WTC11 (cell line): ENCODE data around the gene CNOT6L. TPM values are rescaled to one million over a fixed set of nuclear protein-coding genes. Genes with fewer than 3 reads are reported as not detected.

Experiments
- ATAC-seq: fragments of 200-7000 bp; cut with Tn5 transposase; 2 replicates; pipeline ENCODE4 v1.10.0; 2021; ENCODE audit warnings: mild to moderate bottlenecking, moderate library complexity
- CTCF ChIA-PET: fragments of 300-600 bp; sonication (Branson Sonifier 250); formaldehyde crosslinking; loops from one replicate; lab custom pipeline; 2021; ENCODE audit warnings: antibody characterized with exemption; lab: Charles Lee
- POLR2A ChIA-PET: fragments of 350-600 bp; sonication (Branson Sonifier 250); formaldehyde crosslinking; loops from one replicate; lab custom pipeline; 2021; ENCODE audit warnings: antibody characterized with exemption; lab: Charles Lee
- DNase-seq: peaks from one replicate; pipeline ENCODE4 v3.0.0; 2021; ENCODE audit warnings: low spot score
- H3K27ac Mint-ChIP-seq: 2 replicates; pipeline ENCODE4 v1.8.0; 2021; ENCODE audit warnings: mixed read lengths
- H3K27me3 Mint-ChIP-seq: 2 replicates; pipeline ENCODE4 v1.8.0; 2021; ENCODE audit warnings: low read depth, mild to moderate bottlenecking, moderate library complexity, mixed read lengths
- H3K36me3 Mint-ChIP-seq: 2 replicates; pipeline ENCODE4 v1.8.0; 2021; ENCODE audit warnings: mixed read lengths
- H3K4me1 Mint-ChIP-seq: 2 replicates; pipeline ENCODE4 v1.8.0; 2022; ENCODE audit warnings: mixed read lengths
- H3K4me3 Mint-ChIP-seq: 2 replicates; pipeline ENCODE4 v1.8.0; 2021; ENCODE audit warnings: mild to moderate bottlenecking, moderate library complexity, mixed read lengths
- H3K9me3 Mint-ChIP-seq: 2 replicates; pipeline ENCODE4 v1.8.0; 2021; ENCODE audit warnings: mixed read lengths
- CREB1 ChIP-seq: sonication (generic); formaldehyde crosslinking; IDR thresholded peaks from 2 replicates; pipeline ENCODE4 v1.8.0; 2023; ENCODE audit warnings: mild to moderate bottlenecking, missing genetic modification reagents
- CREM ChIP-seq: sonication (generic); formaldehyde crosslinking; IDR thresholded peaks from 2 replicates; pipeline ENCODE4 v1.8.1; 2022; ENCODE audit warnings: mild to moderate bottlenecking, missing genetic modification reagents, moderate library complexity
- ESRRA ChIP-seq: sonication (generic); formaldehyde crosslinking; IDR thresholded peaks from 2 replicates; pipeline ENCODE4 v1.8.1; 2022; ENCODE audit warnings: mild to moderate bottlenecking, missing genetic modification reagents, borderline replicate concordance
- FOXJ3 ChIP-seq: sonication (generic); formaldehyde crosslinking; IDR thresholded peaks from 2 replicates; pipeline ENCODE4 v1.9.0; 2021; ENCODE audit warnings: missing genetic modification reagents, mild to moderate bottlenecking, borderline replicate concordance
- GABPB1 ChIP-seq: sonication (generic); formaldehyde crosslinking; IDR thresholded peaks from 2 replicates; pipeline ENCODE4 v1.8.1; 2023; ENCODE audit warnings: mild to moderate bottlenecking, missing genetic modification reagents
- JAZF1 ChIP-seq: fragments of 250-450 bp; sonication (Bioruptor Pico); IDR thresholded peaks from 2 replicates; pipeline ENCODE4 v1.9.0; 2021; ENCODE audit warnings: moderate library complexity, mild to moderate bottlenecking, inconsistent platforms
- JUN ChIP-seq: sonication (generic); formaldehyde crosslinking; IDR thresholded peaks from 2 replicates; pipeline ENCODE4 v1.8.0; 2023; ENCODE audit warnings: mild to moderate bottlenecking, missing genetic modification reagents
- KAT7 ChIP-seq: sonication (generic); formaldehyde crosslinking; IDR thresholded peaks from 2 replicates; pipeline ENCODE4 v1.8.1; 2023; ENCODE audit warnings: missing genetic modification reagents, mild to moderate bottlenecking, borderline replicate concordance
- MXD4 ChIP-seq: fragments of 250-450 bp; sonication (Bioruptor Pico); IDR thresholded peaks from 2 replicates; pipeline ENCODE4 v1.8.0; 2021; ENCODE audit warnings: mild to moderate bottlenecking, moderate library complexity, borderline replicate concordance
- MYBL2 ChIP-seq: sonication (generic); formaldehyde crosslinking; IDR thresholded peaks from 2 replicates; pipeline ENCODE4 v1.8.1; 2023; ENCODE audit warnings: mild to moderate bottlenecking, moderate library complexity, missing genetic modification reagents
- NFATC4 ChIP-seq: fragments of 250-450 bp; sonication (Bioruptor Pico); IDR thresholded peaks from 2 replicates; pipeline ENCODE4 v1.9.0; 2021; ENCODE audit warnings: mild to moderate bottlenecking
- PRRX2 ChIP-seq: fragments of 250-450 bp; sonication (Bioruptor Pico); IDR thresholded peaks from 2 replicates; pipeline ENCODE4 v1.8.0; 2021; ENCODE audit warnings: mild to moderate bottlenecking
- RORB ChIP-seq: fragments of 250-450 bp; sonication (Bioruptor Pico); IDR thresholded peaks from 2 replicates; pipeline ENCODE4 v1.9.0; 2021; ENCODE audit warnings: mild to moderate bottlenecking
- total RNA-seq: library from RNA; stranded (reverse); gene quantifications from 3 replicates; pipeline ENCODE4 v1.2.3, GENCODE V29; 2021
- TF ChIP-seq, protein P1 (sequence below): sonication (generic); formaldehyde crosslinking; IDR thresholded peaks from 2 replicates; pipeline ENCODE4 v1.8.1; 2023; ENCODE audit warnings: mild to moderate bottlenecking, missing genetic modification reagents
- TF ChIP-seq, protein P2 (sequence below): sonication (generic); formaldehyde crosslinking; IDR thresholded peaks from 2 replicates; pipeline ENCODE4 v1.8.1; 2022; ENCODE audit warnings: low read depth, mild to moderate bottlenecking, moderate library complexity, missing genetic modification reagents, borderline replicate concordance
- TF ChIP-seq, protein P3 (sequence below): sonication (generic); formaldehyde crosslinking; IDR thresholded peaks from 2 replicates; pipeline ENCODE4 v1.8.1; 2023; ENCODE audit warnings: mild to moderate bottlenecking, missing genetic modification reagents, moderate library complexity
- TF ChIP-seq, protein P4 (sequence below): fragments of 250-450 bp; sonication (Bioruptor Pico); IDR thresholded peaks from 2 replicates; pipeline ENCODE4 v2.1.2; 2022; ENCODE audit warnings: mild to moderate bottlenecking, moderate library complexity
- TF ChIP-seq, protein P5 (sequence below): sonication (generic); formaldehyde crosslinking; IDR thresholded peaks from 2 replicates; pipeline ENCODE4 v1.8.0; 2022; ENCODE audit warnings: mild to moderate bottlenecking, missing genetic modification reagents
- TF ChIP-seq, protein P6 (sequence below): fragments of 200-600 bp; IDR thresholded peaks from 2 replicates; pipeline ENCODE4 v1.8.0; 2022; ENCODE audit warnings: antibody characterized with exemption
- TF ChIP-seq, protein P7 (sequence below): fragments of 250-450 bp; sonication (Bioruptor Pico); IDR thresholded peaks from 2 replicates; pipeline ENCODE4 v1.9.0; 2021; ENCODE audit warnings: mild to moderate bottlenecking, borderline replicate concordance

Gene CNOT6L
- total RNA-seq, 1 experiment from 2014 or later, result 21.6 TPM

DNA sequence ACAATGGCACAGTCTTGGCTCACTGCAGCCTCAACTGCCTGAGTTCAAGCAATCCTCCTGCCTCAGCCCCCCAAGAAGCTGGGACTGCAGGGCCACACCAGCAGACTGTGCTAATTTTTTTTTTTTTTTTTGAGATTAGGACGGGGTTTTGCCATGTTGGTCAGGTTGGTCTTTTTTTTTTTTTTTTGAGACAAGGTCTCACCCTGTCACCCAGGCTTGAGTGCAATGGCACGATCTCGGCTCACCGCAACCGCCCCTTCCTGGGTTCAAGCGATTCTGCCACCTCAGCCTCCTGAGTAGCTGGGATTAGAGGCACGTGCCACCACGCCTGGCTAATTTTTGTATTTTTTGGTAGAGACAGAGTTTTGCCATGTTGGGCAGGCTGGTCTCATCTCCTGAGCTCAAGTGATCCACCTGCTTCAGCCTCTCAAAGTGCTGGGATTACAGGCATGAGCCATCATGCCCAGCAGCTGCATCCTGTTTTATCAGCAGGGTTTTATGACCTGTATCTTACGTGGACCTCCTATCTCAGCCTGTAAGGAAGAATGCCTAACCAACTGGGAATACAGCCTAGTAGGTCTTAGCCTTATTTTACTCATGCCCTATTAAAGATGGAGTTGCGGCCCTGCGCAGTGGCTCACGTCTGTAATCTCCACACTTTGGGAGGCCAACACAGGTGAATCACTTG, 30.3 kb upstream of the CNOT6L start (continued):
- TF ChIP-seq JUN (no peak), RORB (CRISPR knock-in tag) (no peak)

DNA sequence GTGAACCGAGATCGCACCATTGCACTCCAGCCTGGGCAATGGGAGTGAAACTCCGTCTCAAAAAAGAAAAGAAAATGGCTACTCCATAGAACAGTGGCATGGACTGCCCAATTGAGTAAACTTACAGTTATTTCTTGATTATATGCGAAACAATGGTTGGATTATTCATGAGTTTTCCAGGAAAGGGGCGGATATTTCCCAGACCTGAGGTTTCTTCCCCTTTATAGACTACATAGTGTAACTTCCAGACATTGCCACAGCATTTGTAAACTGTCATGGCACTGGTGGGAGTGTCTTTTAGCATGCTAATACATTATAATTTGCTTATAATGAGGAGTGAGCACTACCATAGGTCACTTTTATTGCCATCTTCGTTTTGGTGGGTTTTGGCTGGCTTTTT, 29.3 kb upstream of the CNOT6L start:
- no peaks in the 10 kb centered on the region for H3K36me3 Mint-ChIP-seq
- TF ChIP-seq KAT7 (CRISPR knock-in tag), result no peak
- TF ChIP-seq CREB1, result no peak
- TF ChIP-seq JUN, result no peak
- TF ChIP-seq PRRX2 (CRISPR knock-in tag), result no peak
- TF ChIP-seq, protein P1, sequence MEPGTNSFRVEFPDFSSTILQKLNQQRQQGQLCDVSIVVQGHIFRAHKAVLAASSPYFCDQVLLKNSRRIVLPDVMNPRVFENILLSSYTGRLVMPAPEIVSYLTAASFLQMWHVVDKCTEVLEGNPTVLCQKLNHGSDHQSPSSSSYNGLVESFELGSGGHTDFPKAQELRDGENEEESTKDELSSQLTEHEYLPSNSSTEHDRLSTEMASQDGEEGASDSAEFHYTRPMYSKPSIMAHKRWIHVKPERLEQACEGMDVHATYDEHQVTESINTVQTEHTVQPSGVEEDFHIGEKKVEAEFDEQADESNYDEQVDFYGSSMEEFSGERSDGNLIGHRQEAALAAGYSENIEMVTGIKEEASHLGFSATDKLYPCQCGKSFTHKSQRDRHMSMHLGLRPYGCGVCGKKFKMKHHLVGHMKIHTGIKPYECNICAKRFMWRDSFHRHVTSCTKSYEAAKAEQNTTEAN (CRISPR knock-in tag), result no peak
- TF ChIP-seq FOXJ3 (CRISPR knock-in tag), result no peak
- TF ChIP-seq, protein P2, sequence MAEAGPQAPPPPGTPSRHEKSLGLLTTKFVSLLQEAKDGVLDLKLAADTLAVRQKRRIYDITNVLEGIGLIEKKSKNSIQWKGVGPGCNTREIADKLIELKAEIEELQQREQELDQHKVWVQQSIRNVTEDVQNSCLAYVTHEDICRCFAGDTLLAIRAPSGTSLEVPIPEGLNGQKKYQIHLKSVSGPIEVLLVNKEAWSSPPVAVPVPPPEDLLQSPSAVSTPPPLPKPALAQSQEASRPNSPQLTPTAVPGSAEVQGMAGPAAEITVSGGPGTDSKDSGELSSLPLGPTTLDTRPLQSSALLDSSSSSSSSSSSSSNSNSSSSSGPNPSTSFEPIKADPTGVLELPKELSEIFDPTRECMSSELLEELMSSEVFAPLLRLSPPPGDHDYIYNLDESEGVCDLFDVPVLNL (CRISPR knock-in tag), result no peak
- TF ChIP-seq RORB (CRISPR knock-in tag), result no peak
- TF ChIP-seq MYBL2 (CRISPR knock-in tag), result no peak
- no peak for TF ChIP-seq GABPB1
- TF ChIP-seq, protein P3, sequence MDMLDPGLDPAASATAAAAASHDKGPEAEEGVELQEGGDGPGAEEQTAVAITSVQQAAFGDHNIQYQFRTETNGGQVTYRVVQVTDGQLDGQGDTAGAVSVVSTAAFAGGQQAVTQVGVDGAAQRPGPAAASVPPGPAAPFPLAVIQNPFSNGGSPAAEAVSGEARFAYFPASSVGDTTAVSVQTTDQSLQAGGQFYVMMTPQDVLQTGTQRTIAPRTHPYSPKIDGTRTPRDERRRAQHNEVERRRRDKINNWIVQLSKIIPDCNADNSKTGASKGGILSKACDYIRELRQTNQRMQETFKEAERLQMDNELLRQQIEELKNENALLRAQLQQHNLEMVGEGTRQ (CRISPR knock-in tag), result no peak
- no peak for TF ChIP-seq JAZF1 (CRISPR knock-in tag)
- TF ChIP-seq NFATC4 (CRISPR knock-in tag), result no peak
- no peak for TF ChIP-seq MXD4
- TF ChIP-seq CREM (CRISPR knock-in tag), result no peak
- TF ChIP-seq, protein P4, sequence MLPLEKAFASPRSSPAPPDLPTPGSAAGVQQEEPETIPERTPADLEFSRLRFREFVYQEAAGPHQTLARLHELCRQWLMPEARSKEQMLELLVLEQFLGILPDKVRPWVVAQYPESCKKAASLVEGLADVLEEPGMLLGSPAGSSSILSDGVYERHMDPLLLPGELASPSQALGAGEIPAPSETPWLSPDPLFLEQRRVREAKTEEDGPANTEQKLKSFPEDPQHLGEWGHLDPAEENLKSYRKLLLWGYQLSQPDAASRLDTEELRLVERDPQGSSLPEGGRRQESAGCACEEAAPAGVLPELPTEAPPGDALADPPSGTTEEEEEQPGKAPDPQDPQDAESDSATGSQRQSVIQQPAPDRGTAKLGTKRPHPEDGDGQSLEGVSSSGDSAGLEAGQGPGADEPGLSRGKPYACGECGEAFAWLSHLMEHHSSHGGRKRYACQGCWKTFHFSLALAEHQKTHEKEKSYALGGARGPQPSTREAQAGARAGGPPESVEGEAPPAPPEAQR (CRISPR knock-in tag), result no peak
- TF ChIP-seq, protein P5, sequence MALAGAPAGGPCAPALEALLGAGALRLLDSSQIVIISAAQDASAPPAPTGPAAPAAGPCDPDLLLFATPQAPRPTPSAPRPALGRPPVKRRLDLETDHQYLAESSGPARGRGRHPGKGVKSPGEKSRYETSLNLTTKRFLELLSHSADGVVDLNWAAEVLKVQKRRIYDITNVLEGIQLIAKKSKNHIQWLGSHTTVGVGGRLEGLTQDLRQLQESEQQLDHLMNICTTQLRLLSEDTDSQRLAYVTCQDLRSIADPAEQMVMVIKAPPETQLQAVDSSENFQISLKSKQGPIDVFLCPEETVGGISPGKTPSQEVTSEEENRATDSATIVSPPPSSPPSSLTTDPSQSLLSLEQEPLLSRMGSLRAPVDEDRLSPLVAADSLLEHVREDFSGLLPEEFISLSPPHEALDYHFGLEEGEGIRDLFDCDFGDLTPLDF, result no peak
- no peak for TF ChIP-seq ESRRA (CRISPR knock-in tag)
- TF ChIP-seq, protein P6, sequence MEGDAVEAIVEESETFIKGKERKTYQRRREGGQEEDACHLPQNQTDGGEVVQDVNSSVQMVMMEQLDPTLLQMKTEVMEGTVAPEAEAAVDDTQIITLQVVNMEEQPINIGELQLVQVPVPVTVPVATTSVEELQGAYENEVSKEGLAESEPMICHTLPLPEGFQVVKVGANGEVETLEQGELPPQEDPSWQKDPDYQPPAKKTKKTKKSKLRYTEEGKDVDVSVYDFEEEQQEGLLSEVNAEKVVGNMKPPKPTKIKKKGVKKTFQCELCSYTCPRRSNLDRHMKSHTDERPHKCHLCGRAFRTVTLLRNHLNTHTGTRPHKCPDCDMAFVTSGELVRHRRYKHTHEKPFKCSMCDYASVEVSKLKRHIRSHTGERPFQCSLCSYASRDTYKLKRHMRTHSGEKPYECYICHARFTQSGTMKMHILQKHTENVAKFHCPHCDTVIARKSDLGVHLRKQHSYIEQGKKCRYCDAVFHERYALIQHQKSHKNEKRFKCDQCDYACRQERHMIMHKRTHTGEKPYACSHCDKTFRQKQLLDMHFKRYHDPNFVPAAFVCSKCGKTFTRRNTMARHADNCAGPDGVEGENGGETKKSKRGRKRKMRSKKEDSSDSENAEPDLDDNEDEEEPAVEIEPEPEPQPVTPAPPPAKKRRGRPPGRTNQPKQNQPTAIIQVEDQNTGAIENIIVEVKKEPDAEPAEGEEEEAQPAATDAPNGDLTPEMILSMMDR, result no peak
- TF ChIP-seq, protein P7, sequence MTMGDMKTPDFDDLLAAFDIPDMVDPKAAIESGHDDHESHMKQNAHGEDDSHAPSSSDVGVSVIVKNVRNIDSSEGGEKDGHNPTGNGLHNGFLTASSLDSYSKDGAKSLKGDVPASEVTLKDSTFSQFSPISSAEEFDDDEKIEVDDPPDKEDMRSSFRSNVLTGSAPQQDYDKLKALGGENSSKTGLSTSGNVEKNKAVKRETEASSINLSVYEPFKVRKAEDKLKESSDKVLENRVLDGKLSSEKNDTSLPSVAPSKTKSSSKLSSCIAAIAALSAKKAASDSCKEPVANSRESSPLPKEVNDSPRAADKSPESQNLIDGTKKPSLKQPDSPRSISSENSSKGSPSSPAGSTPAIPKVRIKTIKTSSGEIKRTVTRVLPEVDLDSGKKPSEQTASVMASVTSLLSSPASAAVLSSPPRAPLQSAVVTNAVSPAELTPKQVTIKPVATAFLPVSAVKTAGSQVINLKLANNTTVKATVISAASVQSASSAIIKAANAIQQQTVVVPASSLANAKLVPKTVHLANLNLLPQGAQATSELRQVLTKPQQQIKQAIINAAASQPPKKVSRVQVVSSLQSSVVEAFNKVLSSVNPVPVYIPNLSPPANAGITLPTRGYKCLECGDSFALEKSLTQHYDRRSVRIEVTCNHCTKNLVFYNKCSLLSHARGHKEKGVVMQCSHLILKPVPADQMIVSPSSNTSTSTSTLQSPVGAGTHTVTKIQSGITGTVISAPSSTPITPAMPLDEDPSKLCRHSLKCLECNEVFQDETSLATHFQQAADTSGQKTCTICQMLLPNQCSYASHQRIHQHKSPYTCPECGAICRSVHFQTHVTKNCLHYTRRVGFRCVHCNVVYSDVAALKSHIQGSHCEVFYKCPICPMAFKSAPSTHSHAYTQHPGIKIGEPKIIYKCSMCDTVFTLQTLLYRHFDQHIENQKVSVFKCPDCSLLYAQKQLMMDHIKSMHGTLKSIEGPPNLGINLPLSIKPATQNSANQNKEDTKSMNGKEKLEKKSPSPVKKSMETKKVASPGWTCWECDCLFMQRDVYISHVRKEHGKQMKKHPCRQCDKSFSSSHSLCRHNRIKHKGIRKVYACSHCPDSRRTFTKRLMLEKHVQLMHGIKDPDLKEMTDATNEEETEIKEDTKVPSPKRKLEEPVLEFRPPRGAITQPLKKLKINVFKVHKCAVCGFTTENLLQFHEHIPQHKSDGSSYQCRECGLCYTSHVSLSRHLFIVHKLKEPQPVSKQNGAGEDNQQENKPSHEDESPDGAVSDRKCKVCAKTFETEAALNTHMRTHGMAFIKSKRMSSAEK (CRISPR knock-in tag), result no peak
- H3K9me3 Mint-ChIP-seq, result no peaks in the 10 kb centered on the region
- ATAC-seq (no peak), DNase-seq (no peak)
- H3K27ac Mint-ChIP-seq, result no peak overlapping the region
- H3K4me1 Mint-ChIP-seq, result peaks cover 8% of the 10 kb centered on the region
- ChIA-PET CTCF (no interaction called here), POLR2A (no interaction called here)
- H3K27me3 Mint-ChIP-seq, result no peaks in the 10 kb centered on the region
- H3K4me3 Mint-ChIP-seq, result no peak overlapping the region
